CD4-positive, alpha-beta T cell (primary cell): ENCODE measurements around the gene FOXE3. TPM values are rescaled to one million over a fixed set of nuclear protein-coding genes. Genes with fewer than 3 reads are reported as not detected.

Experiments used
- ATAC-seq: fragments of 200-7000 bp; cut with Tn5 transposase; one replicate; pipeline ENCODE4 v1.10.0; 2022; ENCODE audit warnings: mild to moderate bottlenecking; ENCODE audit not compliant: poor library complexity
- CTCF ChIA-PET: fragments of 350-600 bp; sonication (Branson Sonifier 250); formaldehyde crosslinking; loops from one replicate; lab custom pipeline; 2021; ENCODE audit warnings: antibody characterized with exemption, inconsistent platforms; lab: Charles Lee
- POLR2A ChIA-PET: fragments of 350-600 bp; sonication (Branson Sonifier 250); formaldehyde crosslinking; loops from one replicate; lab custom pipeline; 2021; ENCODE audit warnings: antibody characterized with exemption, inconsistent platforms; lab: Charles Lee
- DNase-seq, 14 experiments: peaks; one replicate each; pipeline ENCODE4 v3.0.0-alpha.2; 2013 to 2020; ENCODE audit warnings: mixed read lengths in 2 of 14
- H3K27ac ChIP-seq, 2 donors: one replicate each; pipeline versions ENCODE4 v1.5.1 to v1.7.0; 2013; ENCODE audit warnings: low read length in 2 of 2, low read depth in 1 of 2, mild to moderate bottlenecking in 1 of 2
- H3K27me3 ChIP-seq, 2 experiments: 1 replicate in 1 of 2; 2 replicates in 1 of 2; pipeline versions ENCODE4 v1.6.1 to v1.7.0; 2013; ENCODE audit warnings: low read length in 2 of 2, control low read depth in 1 of 2, mild to moderate bottlenecking in 1 of 2, moderate library complexity in 1 of 2; ENCODE audit not compliant: insufficient read depth in 2 of 2, control insufficient read depth in 1 of 2
- H3K36me3 ChIP-seq: one replicate; pipeline ENCODE4 v1.6.1; 2013; ENCODE audit warnings: low read length, control low read depth; ENCODE audit not compliant: insufficient read depth
- H3K4me1 ChIP-seq: one replicate; pipeline ENCODE4 v1.6.1; 2013; ENCODE audit warnings: low read length, control low read depth; ENCODE audit not compliant: insufficient read depth
- H3K4me3 ChIP-seq: one replicate; pipeline ENCODE4 v1.5.1; 2013; ENCODE audit warnings: mild to moderate bottlenecking, low read length, moderate library complexity
- H3K9me3 ChIP-seq, 2 experiments: 1 replicate in 1 of 2; 2 replicates in 1 of 2; pipeline versions ENCODE4 v1.6.1 to v1.7.0; 2013; ENCODE audit warnings: low read length in 2 of 2, mild to moderate bottlenecking in 2 of 2, control low read depth in 1 of 2, moderate library complexity in 1 of 2; ENCODE audit not compliant: control insufficient read depth in 1 of 2, insufficient read depth in 1 of 2
- H3K27ac Mint-ChIP-seq: one replicate; pipeline ENCODE4 v1.8.0; 2020; ENCODE audit warnings: mixed read lengths
- H3K27me3 Mint-ChIP-seq: one replicate; pipeline ENCODE4 v1.8.0; 2021; ENCODE audit warnings: mixed read lengths
- H3K36me3 Mint-ChIP-seq: one replicate; pipeline ENCODE4 v1.8.0; 2021; ENCODE audit warnings: low read depth, mixed read lengths
- H3K4me1 Mint-ChIP-seq: one replicate; pipeline ENCODE4 v1.8.0; 2021; ENCODE audit warnings: low read depth, mixed read lengths
- H3K4me3 Mint-ChIP-seq: one replicate; pipeline ENCODE4 v1.8.0; 2020; ENCODE audit warnings: mild to moderate bottlenecking, mixed read lengths
- H3K9me3 Mint-ChIP-seq: one replicate; pipeline ENCODE4 v1.8.0; 2020; ENCODE audit warnings: mixed read lengths
- CTCF ChIP-seq: fragments of 200-600 bp; IDR thresholded peaks from one replicate; pipeline ENCODE4 v1.8.0; 2022; ENCODE audit warnings: antibody characterized with exemption, mild to moderate bottlenecking
- intact Hi-C, 2 experiments: fragments of 100-400 bp; cut with DNase I in 1 of 2; cut with micrococcal nuclease in 1 of 2; formaldehyde crosslinking; loops; one replicate each; pipeline versions ENCODE4 v1.15.1 to v1.9.0; 2023 to 2025; cut with DNase I, micrococcal nuclease
- total RNA-seq, 174 experiments: library from RNA in 2 of 174; stranded (reverse) in 2 of 174; gene quantifications; one replicate each; pipeline ENCODE4 v1.2.3 and lab custom pipeline; 2021 to 2026

The FOXE3 gene
- total RNA-seq, 2 experiments from 2014 or later = not detected

GRCh38 chr1:47407481-47407880 lies 8.6 kb upstream of the FOXE3 start:
- ChIA-PET CTCF (no interaction called here), POLR2A (interaction anchor here (1.2 kb wide), 1 partner anchor 31 kb away, joined by 3 read pairs; the partner anchor contains the start of gene FOXD2)
- H3K27ac Mint-ChIP-seq = no peak overlapping the region
- H3K27ac ChIP-seq = no peak overlapping the region
- H3K27me3 ChIP-seq = peaks cover 0 to 6% of the 10 kb centered on the region in 2 experiments
- no peaks in the 10 kb centered on the region for H3K4me1 Mint-ChIP-seq
- no peak overlapping the region for H3K4me3 Mint-ChIP-seq
- DNase-seq (no peak), ATAC-seq (no peak)
- H3K9me3 Mint-ChIP-seq = no peaks in the 10 kb centered on the region
- no peaks in the 10 kb centered on the region for H3K36me3 Mint-ChIP-seq
- no peaks in the 10 kb centered on the region for H3K4me1 ChIP-seq
- H3K27me3 Mint-ChIP-seq = peaks cover 41% of the 10 kb centered on the region
- no peaks in the 10 kb centered on the region for H3K9me3 ChIP-seq
- TF ChIP-seq CTCF = no peak
- intact Hi-C loops = no loop called here
- no peak overlapping the region for H3K4me3 ChIP-seq
- no peaks in the 10 kb centered on the region for H3K36me3 ChIP-seq

GRCh38 chr1:47409311-47410067 lies 6.6 kb upstream of the FOXE3 start:
- ChIA-PET CTCF (no interaction called here), POLR2A (no interaction called here)
- Mint-ChIP-seq H3K27ac (no peak overlapping the region), H3K4me1 (no peaks in the 10 kb centered on the region), H3K4me3 (no peak overlapping the region), H3K27me3 (peaks cover 42% of the 10 kb centered on the region), H3K36me3 (no peaks in the 10 kb centered on the region), H3K9me3 (no peaks in the 10 kb centered on the region)
- Histone ChIP-seq H3K27ac (no peak overlapping the region), H3K9me3 (no peaks in the 10 kb centered on the region), H3K4me3 (no peak overlapping the region), H3K36me3 (no peaks in the 10 kb centered on the region), H3K4me1 (no peaks in the 10 kb centered on the region), H3K27me3 (peaks cover 0 to 8% of the 10 kb centered on the region in 2 experiments)
- no peak for DNase-seq
- no peak for ATAC-seq
- intact Hi-C loops = no loop called here
- no peak for TF ChIP-seq CTCF

GRCh38 chr1:47410068-47410455 lies 6.0 kb upstream of the FOXE3 start:
- Histone ChIP-seq H3K4me3 (no peak overlapping the region), H3K36me3 (no peaks in the 10 kb centered on the region), H3K27me3 (peaks cover 5 to 14% of the 10 kb centered on the region in 2 experiments), H3K9me3 (no peaks in the 10 kb centered on the region), H3K4me1 (no peaks in the 10 kb centered on the region), H3K27ac (no peak overlapping the region)
- Mint-ChIP-seq H3K27me3 (peaks cover 45% of the 10 kb centered on the region), H3K36me3 (no peaks in the 10 kb centered on the region), H3K9me3 (no peaks in the 10 kb centered on the region), H3K4me1 (no peaks in the 10 kb centered on the region), H3K4me3 (no peak overlapping the region), H3K27ac (no peak overlapping the region)
- no peak for TF ChIP-seq CTCF
- ChIA-PET POLR2A (no interaction called here), CTCF (no interaction called here)
- intact Hi-C loops = no loop called here
- ATAC-seq (no peak), DNase-seq (no peak)
